ENCODE results near the gene PCNX1.

Gene PCNX1

DNA sequence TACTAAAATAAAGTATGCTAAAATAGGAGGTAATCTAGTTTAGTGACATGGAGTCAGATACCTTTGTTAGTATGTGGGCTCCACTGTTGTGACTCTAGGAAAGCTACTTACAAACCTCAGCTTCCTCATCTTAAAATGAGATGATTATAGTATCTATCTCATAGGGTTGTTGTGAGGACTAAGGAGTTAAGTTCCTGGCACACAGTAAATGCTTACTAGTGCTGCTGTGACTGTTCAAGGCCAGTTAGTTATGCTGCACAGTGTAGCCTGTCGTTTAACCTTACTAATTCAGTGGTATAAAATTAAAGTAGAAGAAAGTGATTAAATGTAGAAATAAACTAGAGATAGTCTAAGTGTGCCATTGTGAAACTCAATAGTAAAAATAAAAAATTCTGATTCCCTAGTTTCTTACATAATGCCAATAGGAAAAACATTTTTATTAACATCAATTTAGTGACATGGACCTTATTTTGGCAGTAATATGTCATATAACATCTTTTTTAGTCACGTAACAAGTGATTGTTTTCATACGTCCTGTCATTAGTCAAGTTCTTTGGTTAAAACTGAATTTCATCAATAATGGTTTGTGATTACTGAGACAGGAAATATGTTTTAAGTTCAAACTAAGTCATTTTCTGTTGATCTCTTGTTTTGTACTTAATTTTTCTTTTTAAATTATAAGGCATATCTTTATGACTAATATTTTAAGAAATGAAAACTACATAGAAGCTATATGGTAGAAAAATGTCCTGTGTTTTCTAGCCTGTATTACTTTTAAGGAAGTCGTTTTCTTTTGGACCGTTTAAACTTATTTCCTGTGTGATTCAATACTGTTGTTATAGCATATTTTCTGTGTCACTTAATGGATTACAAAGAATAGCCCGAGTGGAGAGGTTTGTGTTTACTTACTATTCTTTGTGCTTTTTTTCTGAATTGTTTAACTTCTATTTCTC, 74.0 kb downstream of the PCNX1 start:
- no peak for DNase-seq
- Mint-ChIP-seq H3K36me3 (peaks cover 17 to 19% of the 10 kb centered on the region in 2 donors), H3K27me3 (no peaks in the 10 kb centered on the region), H3K4me3 (no peak overlapping the region), H3K9me3 (no peaks in the 10 kb centered on the region), H3K27ac (no peak overlapping the region), H3K4me1 (peaks cover 3 to 11% of the 10 kb centered on the region in 2 donors)
- peak; percentile 29 to 38 for ATAC-seq (replicated peaks)

- H3K4me1 Mint-ChIP-seq: peaks cover 3 to 11% of the 10 kb centered on the region in 2 donors
- no peaks in the 10 kb centered on the region for H3K9me3 Mint-ChIP-seq
- H3K27me3 Mint-ChIP-seq: no peaks in the 10 kb centered on the region
- DNase-seq: no peak
- H3K4me3 Mint-ChIP-seq: no peak overlapping the region
- H3K36me3 Mint-ChIP-seq: peaks cover 12 to 14% of the 10 kb centered on the region in 2 donors
- H3K27ac Mint-ChIP-seq: no peak overlapping the region
- no peak for ATAC-seq (replicated peaks)
These were observed 74.9 kb downstream of the PCNX1 start for GRCh38 chr14:70982200-70982599.

DNA sequence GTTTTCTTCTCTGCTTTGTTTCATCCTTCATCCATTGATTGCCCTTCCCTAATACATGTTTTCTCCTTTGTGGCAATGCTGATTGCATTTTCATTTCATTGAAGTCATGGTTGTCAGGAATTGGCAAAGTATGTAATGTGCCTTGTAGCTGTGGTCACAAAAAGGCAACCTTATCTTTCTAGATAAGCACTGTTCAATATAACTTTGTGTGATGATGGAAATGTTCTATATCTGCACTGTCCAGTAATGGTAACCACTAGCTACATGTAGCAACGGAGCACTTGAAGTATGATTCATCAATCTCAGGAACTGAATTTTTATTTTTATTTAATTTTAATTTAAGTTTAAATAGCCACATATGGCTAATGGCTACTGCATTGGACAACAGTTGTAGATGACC, 79.8 kb downstream of the PCNX1 start:
- Mint-ChIP-seq H3K36me3 (peaks cover 0 to 8% of the 10 kb centered on the region in 2 donors), H3K27me3 (no peaks in the 10 kb centered on the region), H3K27ac (no peak overlapping the region), H3K4me3 (no peak overlapping the region), H3K4me1 (peaks cover 0 to 3% of the 10 kb centered on the region in 2 donors), H3K9me3 (no peaks in the 10 kb centered on the region)
- no peak for DNase-seq
- no peak for ATAC-seq (replicated peaks)

GRCh38 chr14:70988452-70988851, 81.2 kb downstream of the PCNX1 start:
- H3K27ac Mint-ChIP-seq: peak overlapping the region; percentile 10
- ATAC-seq (replicated peaks): no peak
- no peaks in the 10 kb centered on the region for H3K9me3 Mint-ChIP-seq
- H3K36me3 Mint-ChIP-seq: peaks cover 0 to 8% of the 10 kb centered on the region in 2 donors
- no peak for DNase-seq
- H3K4me3 Mint-ChIP-seq: peak overlapping the region; percentile 23 to 30
- H3K27me3 Mint-ChIP-seq: no peaks in the 10 kb centered on the region
- H3K4me1 Mint-ChIP-seq: peaks cover 0 to 3% of the 10 kb centered on the region in 2 donors

- no peak for ATAC-seq (replicated peaks)
- H3K4me3 Mint-ChIP-seq: no peak overlapping the region
- no peaks in the 10 kb centered on the region for H3K27me3 Mint-ChIP-seq
- H3K36me3 Mint-ChIP-seq: peaks cover 7 to 11% of the 10 kb centered on the region in 2 donors
- H3K27ac Mint-ChIP-seq: no peak overlapping the region
- H3K9me3 Mint-ChIP-seq: no peaks in the 10 kb centered on the region
- DNase-seq: no peak
- peaks cover 2 to 4% of the 10 kb centered on the region in 2 donors for H3K4me1 Mint-ChIP-seq
These were observed 86.7 kb downstream of the PCNX1 start for GRCh38 chr14:70993931-70994330.

GRCh38 chr14:70995211-70995610, 88.0 kb downstream of the PCNX1 start:
- no peak for DNase-seq
- no peaks in the 10 kb centered on the region for H3K27me3 Mint-ChIP-seq
- no peak overlapping the region for H3K4me3 Mint-ChIP-seq
- H3K27ac Mint-ChIP-seq: no peak overlapping the region
- peaks cover 7 to 11% of the 10 kb centered on the region in 2 donors for H3K36me3 Mint-ChIP-seq
- no peak for ATAC-seq (replicated peaks)
- no peaks in the 10 kb centered on the region for H3K9me3 Mint-ChIP-seq
- H3K4me1 Mint-ChIP-seq: peaks cover 2 to 4% of the 10 kb centered on the region in 2 donors

DNA sequence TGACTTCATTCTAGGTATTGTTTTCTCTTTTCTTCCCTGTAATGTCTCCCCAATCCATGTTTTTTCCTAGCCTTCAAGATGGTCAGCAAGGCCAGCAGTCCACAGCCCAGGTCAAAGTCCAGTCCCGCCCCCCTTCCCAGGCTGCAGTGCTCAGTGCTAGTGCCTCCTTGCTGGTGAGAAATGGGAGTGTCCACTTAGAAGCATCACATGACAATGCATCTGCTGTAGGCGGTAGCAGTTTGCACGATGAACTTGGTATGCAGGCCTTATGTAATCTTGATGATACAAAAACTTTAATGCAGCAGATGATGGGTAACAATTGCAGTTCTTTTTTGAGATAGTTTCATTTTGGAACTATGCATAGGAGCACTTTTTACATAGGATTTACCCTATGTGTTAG, 88.4 kb downstream of the PCNX1 start:
- Mint-ChIP-seq H3K9me3 (no peaks in the 10 kb centered on the region), H3K36me3 (peaks cover 7 to 9% of the 10 kb centered on the region in 2 donors), H3K27me3 (no peaks in the 10 kb centered on the region), H3K4me1 (peaks cover 2 to 4% of the 10 kb centered on the region in 2 donors), H3K4me3 (no peak overlapping the region), H3K27ac (no peak overlapping the region)
- DNase-seq: no peak
- ATAC-seq (replicated peaks): no peak

DNA sequence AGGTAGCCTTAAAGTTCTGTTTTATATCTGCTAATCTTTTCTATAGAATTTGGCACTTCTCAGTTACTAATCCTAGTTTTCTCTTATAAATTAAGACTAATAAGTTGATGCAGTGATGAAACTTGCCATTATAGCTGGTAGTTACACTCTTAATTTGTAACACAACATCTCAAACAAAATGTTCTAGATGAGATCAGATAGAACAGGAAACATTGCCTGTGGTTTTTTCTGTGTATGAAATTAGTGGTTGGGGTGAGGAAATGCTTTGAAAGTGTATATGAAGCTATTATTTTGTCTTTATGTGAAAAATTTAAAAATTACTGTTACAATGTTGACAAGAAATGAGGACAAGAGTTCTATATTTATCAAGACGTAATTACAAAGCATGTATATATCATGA, 91.9 kb downstream of the PCNX1 start:
- H3K36me3 Mint-ChIP-seq: peaks cover 14 to 16% of the 10 kb centered on the region in 2 donors
- H3K4me1 Mint-ChIP-seq: peaks cover 2 to 4% of the 10 kb centered on the region in 2 donors
- H3K9me3 Mint-ChIP-seq: no peaks in the 10 kb centered on the region
- ATAC-seq (replicated peaks): no peak
- DNase-seq: no peak
- no peak overlapping the region for H3K4me3 Mint-ChIP-seq
- H3K27me3 Mint-ChIP-seq: no peaks in the 10 kb centered on the region
- no peak overlapping the region for H3K27ac Mint-ChIP-seq

GRCh38 chr14:71000091-71000490, 92.8 kb downstream of the PCNX1 start:
- Mint-ChIP-seq H3K4me3 (no peak overlapping the region), H3K9me3 (no peaks in the 10 kb centered on the region), H3K4me1 (peaks cover 2 to 4% of the 10 kb centered on the region in 2 donors), H3K27ac (no peak overlapping the region), H3K36me3 (peaks cover 18 to 22% of the 10 kb centered on the region in 2 donors), H3K27me3 (no peaks in the 10 kb centered on the region)
- no peak for ATAC-seq (replicated peaks)
- no peak for DNase-seq

- DNase-seq: no peak
- Mint-ChIP-seq H3K27ac (no peak overlapping the region), H3K9me3 (no peaks in the 10 kb centered on the region), H3K4me3 (no peak overlapping the region), H3K4me1 (no peaks in the 10 kb centered on the region), H3K36me3 (peaks cover 15 to 20% of the 10 kb centered on the region in 2 donors), H3K27me3 (no peaks in the 10 kb centered on the region)
- ATAC-seq (replicated peaks): no peak
These were observed 94.5 kb downstream of the PCNX1 start for GRCh38 chr14:71001742-71002141.

DNA sequence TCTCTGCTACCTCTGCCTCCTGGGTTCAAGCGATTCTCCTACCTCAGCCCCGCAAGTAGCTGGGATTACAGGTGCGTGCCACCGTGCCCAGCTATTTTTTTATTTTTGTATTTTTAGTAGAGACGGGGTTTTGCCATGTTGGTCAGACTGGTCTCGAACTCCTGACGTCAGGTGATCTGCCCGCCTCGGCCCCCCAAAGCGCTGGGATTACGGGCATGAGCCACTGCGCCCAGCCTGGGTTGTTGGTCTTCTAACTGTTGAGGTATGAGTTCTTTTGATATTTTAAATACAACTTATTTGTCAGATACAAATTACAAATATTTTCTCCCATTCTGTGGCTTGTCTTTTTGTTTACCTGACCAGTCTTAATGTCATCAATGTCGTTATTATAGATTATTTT, 95.9 kb downstream of the PCNX1 start:
- DNase-seq: no peak
- Mint-ChIP-seq H3K4me3 (no peak overlapping the region), H3K27ac (no peak overlapping the region), H3K4me1 (no peaks in the 10 kb centered on the region), H3K36me3 (peaks cover 15 to 18% of the 10 kb centered on the region in 2 donors), H3K9me3 (no peaks in the 10 kb centered on the region), H3K27me3 (no peaks in the 10 kb centered on the region)
- ATAC-seq (replicated peaks): no peak

DNA sequence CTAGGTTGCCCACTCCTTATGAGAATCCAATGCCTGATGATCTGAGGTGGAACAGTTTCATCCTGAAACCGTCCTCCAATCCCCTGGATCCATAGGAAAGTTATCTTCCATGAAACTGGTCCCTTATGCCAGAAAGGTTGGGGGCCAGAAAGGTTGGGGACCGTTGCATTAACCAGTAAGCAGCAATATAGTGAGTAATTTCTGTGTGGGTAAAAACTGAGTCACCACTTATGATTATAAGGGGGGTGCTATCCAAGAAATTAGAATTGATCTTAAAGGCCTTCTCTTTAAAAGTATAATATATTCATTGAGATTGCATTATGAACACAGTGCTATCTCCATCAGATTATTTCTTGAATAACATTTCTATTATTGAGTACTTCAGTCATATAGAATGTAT, 97.2 kb downstream of the PCNX1 start:
- H3K4me1 Mint-ChIP-seq: peaks cover 0 to 3% of the 10 kb centered on the region in 2 donors
- no peaks in the 10 kb centered on the region for H3K27me3 Mint-ChIP-seq
- H3K27ac Mint-ChIP-seq: no peak overlapping the region

DNA sequence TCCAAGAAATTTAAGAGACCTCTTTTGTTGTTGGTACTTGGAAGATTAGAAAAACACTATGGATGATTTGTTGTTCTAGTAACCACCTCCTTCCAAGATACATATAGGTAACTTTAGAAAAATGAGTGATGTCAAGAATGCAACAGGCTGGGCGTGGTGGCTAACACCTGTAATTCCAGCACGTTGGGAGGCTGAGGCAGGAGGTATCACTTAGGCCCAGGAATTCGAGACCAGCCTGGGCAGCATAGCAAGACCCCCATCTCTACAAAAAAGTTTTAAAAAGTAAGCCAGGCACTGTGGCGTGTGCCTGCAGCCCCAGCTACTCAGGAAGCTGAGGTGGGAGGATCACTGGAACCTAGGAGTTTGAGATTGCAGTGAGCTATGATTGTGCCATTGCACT, 97.8 kb downstream of the PCNX1 start:
- no peak for ATAC-seq (replicated peaks)

More for the DNA sequence above, 97.2 kb downstream of the PCNX1 start:
- no peak overlapping the region for H3K4me3 Mint-ChIP-seq
- peaks cover 15 to 18% of the 10 kb centered on the region in 2 donors for H3K36me3 Mint-ChIP-seq
- DNase-seq: no peak
- ATAC-seq (replicated peaks): no peak
- no peaks in the 10 kb centered on the region for H3K9me3 Mint-ChIP-seq

DNA sequence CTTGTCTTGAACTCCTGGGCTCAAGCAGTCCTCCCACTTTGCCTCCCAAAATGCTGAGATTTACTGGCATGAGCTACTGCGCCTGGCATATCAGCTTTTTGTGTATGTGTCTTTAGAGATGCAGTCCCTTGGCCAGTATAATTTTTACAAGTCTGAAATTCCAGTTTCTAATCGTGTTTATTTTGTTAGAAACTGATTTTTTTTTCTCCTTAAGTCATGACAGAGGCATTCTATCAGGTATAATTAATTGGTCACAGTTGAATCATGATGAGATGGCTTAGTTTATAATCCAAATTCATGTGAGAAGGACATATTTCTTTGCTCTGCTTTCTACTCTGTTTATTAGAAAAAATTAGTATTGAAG, 98.9 kb downstream of the PCNX1 start:
- Mint-ChIP-seq H3K4me1 (peaks cover 0 to 3% of the 10 kb centered on the region in 2 donors), H3K36me3 (peaks cover 15 to 18% of the 10 kb centered on the region in 2 donors), H3K27ac (no peak overlapping the region), H3K4me3 (no peak overlapping the region), H3K27me3 (no peaks in the 10 kb centered on the region), H3K9me3 (no peaks in the 10 kb centered on the region)
- DNase-seq: no peak
- no peak for ATAC-seq (replicated peaks)

More for the DNA sequence above, 97.8 kb downstream of the PCNX1 start:
- Mint-ChIP-seq H3K4me1 (peaks cover 0 to 3% of the 10 kb centered on the region in 2 donors), H3K9me3 (no peaks in the 10 kb centered on the region), H3K36me3 (peaks cover 15 to 18% of the 10 kb centered on the region in 2 donors), H3K27ac (no peak overlapping the region), H3K4me3 (no peak overlapping the region), H3K27me3 (no peaks in the 10 kb centered on the region)
- no peak for DNase-seq

DNA sequence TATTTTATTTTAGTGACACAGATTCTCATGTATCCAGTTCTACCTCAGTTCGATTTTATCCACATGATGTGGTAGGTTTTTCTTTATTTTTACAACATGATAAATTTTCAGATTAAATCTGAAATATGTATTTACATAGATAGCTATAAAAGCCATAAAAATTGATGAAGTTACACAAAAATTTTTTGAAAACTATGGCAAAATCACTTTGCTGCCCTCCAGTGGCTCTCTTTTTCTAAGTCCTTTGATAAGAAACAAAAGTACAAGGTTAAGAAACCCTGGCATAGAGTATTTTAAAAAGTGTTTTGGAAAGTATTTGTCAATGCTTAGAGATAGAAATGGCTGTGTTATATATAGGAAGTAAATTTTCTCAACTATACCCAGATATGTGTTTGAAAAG, 104.2 kb downstream of the PCNX1 start:
- ATAC-seq (replicated peaks): no peak
- Mint-ChIP-seq H3K4me1 (peaks cover 0 to 3% of the 10 kb centered on the region in 2 donors), H3K36me3 (peaks cover 27 to 36% of the 10 kb centered on the region in 2 donors), H3K4me3 (no peak overlapping the region), H3K9me3 (no peaks in the 10 kb centered on the region), H3K27me3 (no peaks in the 10 kb centered on the region), H3K27ac (no peak overlapping the region)
- no peak for DNase-seq

All from stimulated activated naive B cell treated with anti-CD40 and anti-IgM and Interleukin-4, amounts not matched to agents 10 μg/mL and 1 μg/mL and 100 μg/mL, for 72 hours (primary cell).